ENCODE results near the gene ADD3. TPM values are rescaled to one million over a fixed set of nuclear protein-coding genes. Genes with fewer than 3 reads are reported as not detected.
A peak's percentile ranks its signal among the peaks of the same experiment; 100 is the strongest.

The ADD3 gene
- total and polyA plus RNA-seq, 4 donors, result 15.4 to 55.9 (median 22.8) TPM

GRCh38 chr10:110076559-110077318 is 69.0 kb downstream of the ADD3 start (continued):
- TF ChIP-seq ZBTB33 (IDR thresholded peaks at IDR 0.05), result peak; percentile 33

- Histone ChIP-seq H3K27ac (ENCODE audit: low read depth in 1 of 2, low read length in 2 of 2) (peak overlapping the region; percentile 24 to 56), H3K36me3 (ENCODE audit: control insufficient read depth in 4 of 4, insufficient read depth in 3 of 4, low read depth in 1 of 4, low read length in 3 of 4) (no peaks in the 10 kb centered on the region), H3K9me3 (ENCODE audit: control insufficient read depth in 4 of 4, low read length in 3 of 4) (no peaks in the 10 kb centered on the region), H3K4me3 (ENCODE audit: low read depth in 1 of 3, low read length in 3 of 3) (no peak overlapping the region), H3K27me3 (ENCODE audit: control insufficient read depth in 4 of 4, insufficient read depth in 4 of 4, low read length in 3 of 4) (no peaks in the 10 kb centered on the region), H3K9ac (ENCODE audit: low read depth in 1 of 2, low read length in 2 of 2) (peak overlapping the region in 1 of 2 donors; percentile 24), H3K4me1 (ENCODE audit: control insufficient read depth in 4 of 4, insufficient read depth in 4 of 4, low read length in 3 of 4) (peaks cover 0 to 12% (median 5%) of the 10 kb centered on the region in 4 donors)
- TF ChIP-seq YY1 (IDR thresholded peaks at IDR 0.05), result no peak
- TF ChIP-seq REST (IDR thresholded peaks at IDR 0.05), result no peak
- no peak for TF ChIP-seq TAF1 (conservative IDR thresholded peaks at IDR 0.05)
- no peak for TF ChIP-seq HNF4A (conservative IDR thresholded peaks at IDR 0.05)
- no peak for TF ChIP-seq JUND (IDR thresholded peaks at IDR 0.05)
- TF ChIP-seq FOXA1 (IDR thresholded peaks at IDR 0.05), result no peak
- TF ChIP-seq EGR1 (IDR thresholded peaks at IDR 0.05; ENCODE audit: low read depth in 2 of 2), result no peak
- TF ChIP-seq RXRA (IDR thresholded peaks at IDR 0.05), result no peak
- no peak for TF ChIP-seq NR2F2 (IDR thresholded peaks at IDR 0.05)
- TF ChIP-seq SP1 (IDR thresholded peaks at IDR 0.05), result no peak
- TF ChIP-seq FOXA2 (IDR thresholded peaks at IDR 0.05), result no peak
- no peak for TF ChIP-seq CTCF (IDR thresholded peaks at IDR 0.05; ENCODE audit: low read depth, low read length, missing input control)
- DNase-seq (ENCODE audit: low spot score), result no peak
- 75% methylated on average over 5 of the region's 5 CpGs for WGBS
Observed at GRCh38 chr10:110077436-110078130, 69.8 kb downstream of the ADD3 start.
